Sigmoid colon (tissue), 3 donors: ENCODE results near the gene FCN2.

Source experiments
- CTCF ChIP-seq, 4 experiments: fragments of 450-650 bp in 3 of 4; fragments of 200-600 bp in 1 of 4; IDR thresholded peaks; one replicate each; pipeline ENCODE4 v1.5.1; 2016 to 2019; ENCODE audit warnings: antibody characterized with exemption in 4 of 4, mild to moderate bottlenecking in 3 of 4, moderate library complexity in 2 of 4
- POLR2A ChIP-seq, 2 donors: fragments of 450-650 bp; IDR thresholded peaks; one replicate each; pipeline ENCODE4 v1.6.1; 2016; ENCODE audit warnings: antibody characterized with exemption in 2 of 2, mild to moderate bottlenecking in 2 of 2, moderate library complexity in 2 of 2

- TF ChIP-seq CTCF (IDR thresholded peaks at IDR 0.05): no peak
- TF ChIP-seq POLR2A (IDR thresholded peaks at IDR 0.05): no peak
These were observed 8.0 kb upstream of the FCN2 start for GRCh38 chr9:134872482-134873231.
